ENCODE results near the gene CD99. TPM values are rescaled to one million over a fixed set of nuclear protein-coding genes. Genes with fewer than 3 reads are reported as not detected.
A peak's percentile ranks its signal among the peaks of the same experiment; 100 is the strongest.

The CD99 gene
- total RNA-seq, 3 donors from 2014 or later (not counting 1 experiment from before 2014, with no cell fraction given): 312 to 340 (median 333) TPM

DNA sequence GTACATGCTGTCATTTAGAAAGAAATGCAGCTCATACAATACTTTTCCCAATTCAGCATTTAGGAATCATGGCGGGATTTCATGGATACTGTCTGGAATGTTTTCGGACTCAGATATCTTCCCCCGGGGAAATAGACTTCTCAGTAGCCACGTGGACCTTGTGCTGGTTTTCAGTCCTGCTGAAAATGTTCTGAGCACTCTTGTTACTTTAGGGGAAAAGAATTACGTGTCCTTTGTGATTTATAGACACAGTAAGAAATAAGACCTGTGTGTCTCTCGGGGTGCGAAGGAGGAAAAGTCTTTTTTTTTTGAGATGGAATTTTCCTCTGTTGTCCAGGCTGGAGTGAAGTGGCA, 3.8 kb downstream of the CD99 start:
- ATAC-seq (no peak), DNase-seq (no peak)
- Mint-ChIP-seq H3K4me1 (peaks cover 75 to 76% of the 10 kb centered on the region in 2 donors), H3K27ac (peak overlapping the region; percentile 86 to 88), H3K36me3 (no peaks in the 10 kb centered on the region), H3K27me3 (ENCODE audit: low read depth in 2 of 2) (no peaks in the 10 kb centered on the region), H3K9me3 (no peaks in the 10 kb centered on the region), H3K4me3 (peak overlapping the region; percentile 99)
- WGBS (ENCODE audit: insufficient coverage): 80% methylated on average over 7 of the region's 7 CpGs
- Histone ChIP-seq H3K27me3 (ENCODE audit: control insufficient read depth, insufficient read depth, low read length) (no peaks in the 10 kb centered on the region), H3K4me1 (ENCODE audit: control insufficient read depth, insufficient read depth, low read length) (peaks cover 83% of the 10 kb centered on the region), H3K27ac (ENCODE audit: low read length) (no peak overlapping the region), H3K9me3 (ENCODE audit: control insufficient read depth, insufficient read depth, low read length) (no peaks in the 10 kb centered on the region), H3K4me3 (ENCODE audit: low read length) (no peak overlapping the region), H3K36me3 (ENCODE audit: control insufficient read depth, insufficient read depth, low read length) (peaks cover 2% of the 10 kb centered on the region)
- TF ChIP-seq, protein P1, sequence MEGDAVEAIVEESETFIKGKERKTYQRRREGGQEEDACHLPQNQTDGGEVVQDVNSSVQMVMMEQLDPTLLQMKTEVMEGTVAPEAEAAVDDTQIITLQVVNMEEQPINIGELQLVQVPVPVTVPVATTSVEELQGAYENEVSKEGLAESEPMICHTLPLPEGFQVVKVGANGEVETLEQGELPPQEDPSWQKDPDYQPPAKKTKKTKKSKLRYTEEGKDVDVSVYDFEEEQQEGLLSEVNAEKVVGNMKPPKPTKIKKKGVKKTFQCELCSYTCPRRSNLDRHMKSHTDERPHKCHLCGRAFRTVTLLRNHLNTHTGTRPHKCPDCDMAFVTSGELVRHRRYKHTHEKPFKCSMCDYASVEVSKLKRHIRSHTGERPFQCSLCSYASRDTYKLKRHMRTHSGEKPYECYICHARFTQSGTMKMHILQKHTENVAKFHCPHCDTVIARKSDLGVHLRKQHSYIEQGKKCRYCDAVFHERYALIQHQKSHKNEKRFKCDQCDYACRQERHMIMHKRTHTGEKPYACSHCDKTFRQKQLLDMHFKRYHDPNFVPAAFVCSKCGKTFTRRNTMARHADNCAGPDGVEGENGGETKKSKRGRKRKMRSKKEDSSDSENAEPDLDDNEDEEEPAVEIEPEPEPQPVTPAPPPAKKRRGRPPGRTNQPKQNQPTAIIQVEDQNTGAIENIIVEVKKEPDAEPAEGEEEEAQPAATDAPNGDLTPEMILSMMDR (IDR thresholded peaks at IDR 0.05): no peak
- intact Hi-C loops (cut with micrococcal nuclease): loop anchor here (5.0 to 10.0 kb wide), 3 partner anchors 68 to 1230 kb away; partner anchors contain the start of gene AKAP17A

DNA sequence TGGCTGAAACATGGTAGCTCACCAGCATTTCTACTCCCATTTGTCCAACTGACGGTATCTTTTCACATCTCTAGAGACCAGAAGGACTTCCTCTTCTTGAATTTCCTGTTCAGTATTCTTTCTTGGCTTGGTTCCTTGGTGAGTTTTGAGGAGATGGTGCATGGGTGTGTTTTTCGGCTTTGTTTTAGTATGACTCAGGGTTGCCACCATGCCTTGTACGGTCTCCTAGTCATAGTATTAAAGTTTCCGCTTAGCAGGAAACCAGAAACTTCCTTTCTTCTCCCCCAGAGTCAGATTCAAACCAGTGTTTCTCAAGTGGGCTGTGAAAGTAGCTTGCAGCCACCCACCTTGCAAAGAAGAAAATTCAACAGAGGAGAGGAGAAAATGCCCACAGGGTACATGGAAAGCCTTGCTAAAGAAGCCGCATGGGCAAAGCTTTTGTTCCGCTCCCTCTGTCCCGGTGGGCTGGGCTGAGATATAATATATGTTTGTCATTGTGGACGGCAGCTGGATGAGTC, 5.7 kb downstream of the CD99 start:
- Mint-ChIP-seq H3K4me1 (peaks cover 92 to 95% of the 10 kb centered on the region in 2 donors), H3K9me3 (no peaks in the 10 kb centered on the region), H3K4me3 (peak overlapping the region; percentile 74), H3K27ac (peak overlapping the region; percentile 86 to 88), H3K27me3 (ENCODE audit: low read depth in 2 of 2) (no peaks in the 10 kb centered on the region), H3K36me3 (no peaks in the 10 kb centered on the region)
- peak overlapping the region; percentile 70 for H3K27ac ChIP-seq (ENCODE audit: low read length)
- WGBS (ENCODE audit: insufficient coverage): 0% methylated on average over 5 of the region's 8 CpGs
- TF ChIP-seq, protein P1 (IDR thresholded peaks at IDR 0.05): no peak
- ATAC-seq (peak; percentile 73 to 82 (median 80)), DNase-seq (peak in 1 of 2 donors; percentile 84)
- H3K4me3 ChIP-seq (ENCODE audit: low read length): peak overlapping the region; percentile 2
- intact Hi-C loops (cut with micrococcal nuclease): loop anchor here (1.0 to 10.0 kb wide), 4 partner anchors 11 to 1232 kb away; partner anchors contain the start of gene AKAP17A
- no peaks in the 10 kb centered on the region for H3K9me3 ChIP-seq (ENCODE audit: control insufficient read depth, insufficient read depth, low read length)
- H3K27me3 ChIP-seq (ENCODE audit: control insufficient read depth, insufficient read depth, low read length): no peaks in the 10 kb centered on the region
- H3K36me3 ChIP-seq (ENCODE audit: control insufficient read depth, insufficient read depth, low read length): peaks cover 4% of the 10 kb centered on the region
- H3K4me1 ChIP-seq (ENCODE audit: control insufficient read depth, insufficient read depth, low read length): peaks cover 91% of the 10 kb centered on the region

DNA sequence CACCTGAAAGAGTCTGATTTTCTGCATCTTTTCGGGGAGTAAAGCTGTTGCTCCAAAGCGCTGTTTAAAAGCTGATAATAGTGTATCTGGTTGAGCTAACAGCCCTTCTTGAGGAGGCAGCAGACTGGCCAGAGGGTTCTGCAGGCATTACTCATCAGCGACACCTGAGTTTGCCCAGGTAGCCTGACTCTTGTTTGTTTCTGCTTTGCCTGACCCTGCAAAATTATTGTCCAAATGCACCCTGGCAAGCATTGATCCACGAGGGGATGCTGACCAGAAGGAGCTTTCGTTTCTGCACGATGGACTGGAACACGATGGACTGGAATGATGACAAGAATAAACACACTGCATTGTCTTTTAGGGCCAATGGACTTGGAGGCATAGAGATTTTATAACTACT, 6.2 kb downstream of the CD99 start:
- TF ChIP-seq, protein P1 (IDR thresholded peaks at IDR 0.05): no peak
- peak overlapping the region; percentile 86 to 88 for H3K27ac Mint-ChIP-seq
- peak in 1 of 2 donors; percentile 42 for DNase-seq
- no peaks in the 10 kb centered on the region for H3K9me3 Mint-ChIP-seq
- ATAC-seq: peak; percentile 10 to 20 (median 14)
- H3K4me3 ChIP-seq (ENCODE audit: low read length): peak overlapping the region; percentile 2
- WGBS (ENCODE audit: insufficient coverage): 21% methylated on average over 7 of the region's 7 CpGs
- intact Hi-C loops (cut with micrococcal nuclease): loop anchor here (1.0 to 10.0 kb wide), 4 partner anchors 10 to 1233 kb away; partner anchors contain the start of gene AKAP17A
- H3K27me3 ChIP-seq (ENCODE audit: control insufficient read depth, insufficient read depth, low read length): no peaks in the 10 kb centered on the region
- H3K27me3 Mint-ChIP-seq (ENCODE audit: low read depth in 2 of 2): no peaks in the 10 kb centered on the region
- peaks cover 4% of the 10 kb centered on the region for H3K36me3 ChIP-seq (ENCODE audit: control insufficient read depth, insufficient read depth, low read length)
- peaks cover 90% of the 10 kb centered on the region for H3K4me1 ChIP-seq (ENCODE audit: control insufficient read depth, insufficient read depth, low read length)
- peak overlapping the region; percentile 74 for H3K4me3 Mint-ChIP-seq
- H3K9me3 ChIP-seq (ENCODE audit: control insufficient read depth, insufficient read depth, low read length): no peaks in the 10 kb centered on the region
- peak overlapping the region; percentile 70 for H3K27ac ChIP-seq (ENCODE audit: low read length)
- H3K4me1 Mint-ChIP-seq: peaks cover 93 to 96% of the 10 kb centered on the region in 2 donors
- no peaks in the 10 kb centered on the region for H3K36me3 Mint-ChIP-seq

Measured in natural killer cell (primary cell).